MM.1S (cell line): Measurements from ENCODE around the gene SLC51B.

ENCODE experiments used
- DNase-seq: peaks from one replicate; pipeline ENCODE4 v3.0.0-alpha.2; 2015
- H2AFZ ChIP-seq: fragments of 300-600 bp; sonication (generic); 2 replicates; pipeline ENCODE4 v1.6.0; 2016; ENCODE audit warnings: antibody characterized with exemption, low read length
- H3F3A ChIP-seq: fragments of 300-600 bp; sonication (generic); 2 replicates; pipeline ENCODE4 v1.6.1; 2016; ENCODE audit warnings: mild to moderate bottlenecking, antibody characterized with exemption, low read length, moderate library complexity, mixed read lengths; ENCODE audit not compliant: insufficient read depth
- H3K27ac ChIP-seq: fragments of 300-600 bp; sonication (generic); 2 replicates; pipeline ENCODE4 v1.5.1; 2016; ENCODE audit warnings: mild to moderate bottlenecking, low read length
- H3K27me3 ChIP-seq: fragments of 300-600 bp; sonication (generic); replicated peaks from 2 replicates; pipeline ENCODE4 v1.6.0; 2016; ENCODE audit warnings: low read length; ENCODE audit not compliant: insufficient read depth
- H3K36me3 ChIP-seq: fragments of 300-600 bp; sonication (generic); replicated peaks from 2 replicates; pipeline ENCODE4 v1.6.1; 2016; ENCODE audit warnings: mild to moderate bottlenecking, low read length, mixed read lengths; ENCODE audit not compliant: insufficient read depth
- H3K4me1 ChIP-seq: fragments of 300-600 bp; sonication (generic); 2 replicates; pipeline ENCODE4 v1.6.1; 2016; ENCODE audit warnings: low read length, mixed read lengths
- H3K4me2 ChIP-seq: fragments of 300-600 bp; sonication (generic); 2 replicates; pipeline ENCODE4 v1.6.0; 2016; ENCODE audit warnings: low read depth, low read length
- H3K4me3 ChIP-seq: fragments of 300-600 bp; sonication (generic); 2 replicates; pipeline ENCODE4 v1.5.1; 2016; ENCODE audit warnings: low read length, mixed read lengths
- H3K79me2 ChIP-seq: fragments of 300-600 bp; sonication (generic); 2 replicates; pipeline ENCODE4 v1.6.1; 2016; ENCODE audit warnings: mixed run types, low read length, mixed read lengths
- H3K9ac ChIP-seq: fragments of 300-600 bp; sonication (generic); 2 replicates; pipeline ENCODE4 v1.6.1; 2016; ENCODE audit warnings: low read length, mixed read lengths
- H3K9me2 ChIP-seq: fragments of 300-600 bp; sonication (generic); replicated peaks from 2 replicates; pipeline ENCODE4 v1.6.1; 2016; ENCODE audit warnings: mild to moderate bottlenecking, low read length, mixed read lengths; ENCODE audit not compliant: insufficient read depth
- H3K9me3 ChIP-seq: fragments of 300-600 bp; sonication (generic); replicated peaks from 2 replicates; pipeline ENCODE4 v1.6.1; 2016; ENCODE audit warnings: mild to moderate bottlenecking, low read length, mixed read lengths; ENCODE audit not compliant: insufficient read depth
- H4K20me1 ChIP-seq: fragments of 300-600 bp; sonication (generic); 2 replicates; pipeline ENCODE4 v1.6.1; 2016; ENCODE audit warnings: mild to moderate bottlenecking, low read length, moderate library complexity, mixed read lengths; ENCODE audit not compliant: insufficient read depth
- EZH2 ChIP-seq: fragments of 300-600 bp; sonication (generic); optimal IDR thresholded peaks from 2 replicates; pipeline ENCODE3; 2017; ENCODE audit warnings: low read depth, mild to moderate bottlenecking, antibody characterized with exemption, low read length, mixed read lengths
- EZH2phosphoT487 ChIP-seq: fragments of 300-600 bp; sonication (generic); IDR thresholded peaks from 2 replicates; pipeline ENCODE4 v1.6.1; 2018; ENCODE audit warnings: antibody characterized with exemption, low read length
- TF ChIP-seq, protein P1 (sequence below): fragments of 300-600 bp; sonication (generic); IDR thresholded peaks from 2 replicates; pipeline ENCODE4 v1.5.1; 2016; ENCODE audit warnings: antibody characterized with exemption, low read length, mixed read lengths

Gene SLC51B

DNA sequence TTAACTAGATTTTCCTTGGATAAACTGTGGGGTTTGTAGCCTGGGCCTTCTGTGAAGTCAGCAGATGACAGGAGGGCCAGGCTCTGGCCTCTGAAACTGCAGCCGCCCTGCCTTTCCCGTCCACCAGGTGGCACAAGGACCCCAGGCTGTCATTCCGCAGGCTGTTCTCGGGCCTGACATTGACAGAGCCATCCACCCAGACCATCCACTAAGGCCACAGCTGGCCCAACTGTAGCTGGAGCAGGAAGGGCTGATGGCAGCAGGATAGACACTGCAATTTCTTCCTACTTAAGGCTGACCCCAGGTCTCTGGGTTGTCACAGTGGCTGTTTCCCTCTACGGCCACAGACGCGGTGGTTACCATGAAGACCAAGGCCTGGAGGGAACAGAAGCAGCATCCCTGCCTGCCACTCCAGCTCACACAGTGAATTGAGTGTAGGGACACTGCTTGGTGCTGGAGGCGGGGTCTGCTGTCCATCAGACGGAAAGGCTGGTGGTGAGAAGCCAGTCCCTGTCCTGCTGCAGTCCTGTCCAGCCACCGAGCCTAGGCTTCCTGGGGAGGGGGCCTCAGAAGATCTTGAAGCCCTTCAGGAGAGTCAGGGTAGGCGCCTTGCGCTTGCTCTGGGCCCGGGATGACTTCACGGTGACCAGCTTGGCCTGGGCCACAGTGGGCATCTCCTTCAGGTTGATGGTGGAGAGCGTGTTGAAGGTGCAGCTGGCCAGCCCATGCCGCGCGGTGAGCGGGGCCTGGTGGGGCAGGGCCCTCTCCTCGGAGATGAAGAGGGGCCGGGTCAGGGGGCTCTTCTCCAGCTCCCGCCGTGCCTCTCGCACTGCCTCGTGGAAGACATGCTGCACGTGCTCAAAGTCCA, 9.4 kb downstream of the SLC51B start:
- H3K9me2 ChIP-seq = no peaks in the 10 kb centered on the region
- no peak overlapping the region for H3K9ac ChIP-seq
- no peaks in the 10 kb centered on the region for H3K79me2 ChIP-seq
- no peak for TF ChIP-seq EZH2phosphoT487
- TF ChIP-seq, protein P1, sequence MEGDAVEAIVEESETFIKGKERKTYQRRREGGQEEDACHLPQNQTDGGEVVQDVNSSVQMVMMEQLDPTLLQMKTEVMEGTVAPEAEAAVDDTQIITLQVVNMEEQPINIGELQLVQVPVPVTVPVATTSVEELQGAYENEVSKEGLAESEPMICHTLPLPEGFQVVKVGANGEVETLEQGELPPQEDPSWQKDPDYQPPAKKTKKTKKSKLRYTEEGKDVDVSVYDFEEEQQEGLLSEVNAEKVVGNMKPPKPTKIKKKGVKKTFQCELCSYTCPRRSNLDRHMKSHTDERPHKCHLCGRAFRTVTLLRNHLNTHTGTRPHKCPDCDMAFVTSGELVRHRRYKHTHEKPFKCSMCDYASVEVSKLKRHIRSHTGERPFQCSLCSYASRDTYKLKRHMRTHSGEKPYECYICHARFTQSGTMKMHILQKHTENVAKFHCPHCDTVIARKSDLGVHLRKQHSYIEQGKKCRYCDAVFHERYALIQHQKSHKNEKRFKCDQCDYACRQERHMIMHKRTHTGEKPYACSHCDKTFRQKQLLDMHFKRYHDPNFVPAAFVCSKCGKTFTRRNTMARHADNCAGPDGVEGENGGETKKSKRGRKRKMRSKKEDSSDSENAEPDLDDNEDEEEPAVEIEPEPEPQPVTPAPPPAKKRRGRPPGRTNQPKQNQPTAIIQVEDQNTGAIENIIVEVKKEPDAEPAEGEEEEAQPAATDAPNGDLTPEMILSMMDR = peak; percentile 83
- TF ChIP-seq EZH2 = no peak
- H3F3A ChIP-seq = peaks cover 40% of the 10 kb centered on the region
- no peaks in the 10 kb centered on the region for H3K27me3 ChIP-seq
- H3K9me3 ChIP-seq = no peaks in the 10 kb centered on the region
- no peaks in the 10 kb centered on the region for H4K20me1 ChIP-seq
- no peak overlapping the region for H3K4me3 ChIP-seq
- peak; percentile 67 for DNase-seq
- no peaks in the 10 kb centered on the region for H3K36me3 ChIP-seq
- peaks cover 45% of the 10 kb centered on the region for H3K4me1 ChIP-seq
- no peak overlapping the region for H3K4me2 ChIP-seq
- H2AFZ ChIP-seq = peak overlapping the region; percentile 67; the same call in 1 of the 2 replicates
- H3K27ac ChIP-seq = no peak overlapping the region; the same call in 1 of the 2 replicates

DNA sequence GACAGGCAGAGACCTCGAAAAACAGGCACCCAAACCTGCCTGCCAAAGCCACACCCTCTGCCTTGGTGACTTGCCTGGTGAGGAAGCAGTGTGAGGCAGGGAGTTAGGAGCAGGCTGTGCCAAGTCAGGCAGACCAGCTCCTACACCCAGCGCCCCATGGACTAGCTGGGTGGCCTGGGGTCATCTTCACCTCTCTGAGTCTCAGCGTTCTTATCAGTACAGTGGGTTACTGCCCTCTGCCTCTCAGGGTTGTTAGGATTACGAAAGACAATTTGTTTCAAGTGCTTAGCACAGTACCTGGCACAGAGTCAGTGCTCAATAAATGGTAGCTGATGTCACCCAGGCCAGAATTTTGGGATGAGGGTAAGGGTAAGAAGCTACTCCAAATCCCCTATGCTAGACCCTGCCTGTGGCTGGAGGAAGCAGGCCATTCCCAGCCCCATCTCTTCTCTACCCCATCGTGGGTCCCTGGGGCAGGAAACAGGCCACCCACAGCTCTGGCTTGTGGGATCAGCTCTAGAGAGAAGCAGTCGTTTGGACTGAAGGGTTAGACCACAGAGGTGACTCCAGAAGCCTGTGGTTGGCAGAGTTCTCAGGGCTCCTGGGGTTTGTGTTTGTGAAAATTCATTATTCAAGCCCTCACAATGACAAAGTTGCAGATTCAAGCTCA, 10.1 kb downstream of the SLC51B start:
- Histone ChIP-seq H2AFZ (no peak overlapping the region), H4K20me1 (no peaks in the 10 kb centered on the region), H3K9me2 (no peaks in the 10 kb centered on the region), H3K9me3 (no peaks in the 10 kb centered on the region), H3K36me3 (no peaks in the 10 kb centered on the region), H3F3A (peaks cover 32% of the 10 kb centered on the region), H3K79me2 (no peaks in the 10 kb centered on the region), H3K4me1 (peaks cover 37% of the 10 kb centered on the region), H3K27ac (no peak overlapping the region), H3K9ac (no peak overlapping the region), H3K4me3 (no peak overlapping the region), H3K27me3 (no peaks in the 10 kb centered on the region), H3K4me2 (no peak overlapping the region)
- TF ChIP-seq, protein P1 = no peak
- TF ChIP-seq EZH2phosphoT487 = no peak
- no peak for TF ChIP-seq EZH2
- no peak for DNase-seq

GRCh38 chr15:65056106-65056505, 10.9 kb downstream of the SLC51B start:
- Histone ChIP-seq H3K36me3 (no peaks in the 10 kb centered on the region), H3K9ac (no peak overlapping the region), H4K20me1 (no peaks in the 10 kb centered on the region), H3K27me3 (no peaks in the 10 kb centered on the region), H3F3A (peaks cover 29% of the 10 kb centered on the region), H3K79me2 (no peaks in the 10 kb centered on the region), H3K4me1 (peaks cover 31% of the 10 kb centered on the region), H3K9me2 (no peaks in the 10 kb centered on the region), H3K4me2 (no peak overlapping the region), H2AFZ (no peak overlapping the region), H3K4me3 (no peak overlapping the region), H3K27ac (no peak overlapping the region), H3K9me3 (no peaks in the 10 kb centered on the region)
- DNase-seq = no peak
- TF ChIP-seq, protein P1 = no peak
- TF ChIP-seq EZH2phosphoT487 = no peak
- no peak for TF ChIP-seq EZH2
